ENCODE measurements around the gene CENPU.

- TF ChIP-seq EZH2 (IDR thresholded peaks at IDR 0.05) (no peak), EZH2phosphoT487 (IDR thresholded peaks at IDR 0.05) (no peak)
These were observed 23.9 kb upstream of the CENPU start for GRCh38 chr4:184757810-184758209.

All from neural progenitor cell (in vitro differentiated cells).